Measurements from ENCODE around the gene IKZF4. TPM values are rescaled to one million over a fixed set of nuclear protein-coding genes. Genes with fewer than 3 reads are reported as not detected.
A peak's percentile ranks its signal among the peaks of the same experiment; 100 is the strongest.

Gene IKZF4
- total and polyA plus RNA-seq, 2 experiments from 2014 or later: 4.6 to 9.0 TPM

GRCh38 chr12:56037161-56037560 lies 16.3 kb downstream of the IKZF4 start (continued):
- TF ChIP-seq JUNB (IDR thresholded peaks at IDR 0.05; ENCODE audit: unreplicated experiment) (no peak), ZNF331 (CRISPR knock-in tag; IDR thresholded peaks at IDR 0.05; ENCODE audit: low read depth) (no peak), CTCF (conservative IDR thresholded peaks at IDR 0.05; ENCODE audit: low read depth in 2 of 2) (no peak)

- H3K36me3 Mint-ChIP-seq (ENCODE audit: low read depth): peaks cover 39% of the 10 kb centered on the region
- Histone ChIP-seq H2AFZ (no peak overlapping the region), H3K27me3 (ENCODE audit: insufficient read depth) (no peaks in the 10 kb centered on the region), H3K4me3 (no peak overlapping the region), H3K79me2 (replicated peaks; ENCODE audit: insufficient read depth) (peaks cover 13% of the 10 kb centered on the region), H3K36me3 (ENCODE audit: insufficient read depth) (peaks cover 6% of the 10 kb centered on the region), H4K20me1 (replicated peaks; ENCODE audit: insufficient read depth) (peaks cover 8% of the 10 kb centered on the region), H3K4me2 (0 out of 2 replicates have a peak overlapping the region, but pooled peaks have one; percentile 11), H3K27ac (ENCODE audit: low read depth) (no peak overlapping the region; the same call in 1 of the 2 replicates), H3K4me1 (ENCODE audit: insufficient read depth) (peaks cover 17% of the 10 kb centered on the region), H3K9me2 (ENCODE audit: insufficient read depth) (no peaks in the 10 kb centered on the region), H3F3A (replicated peaks; ENCODE audit: low read depth) (peaks cover 18% of the 10 kb centered on the region)
- no peaks in the 10 kb centered on the region; the same call in 1 of the 3 replicates for H3K9me3 Mint-ChIP-seq
- ATAC-seq (no peak), DNase-seq (ENCODE audit: low spot score) (no peak)
- H3K27ac Mint-ChIP-seq: no peak overlapping the region
- peaks cover 5% of the 10 kb centered on the region for H3K27me3 Mint-ChIP-seq (ENCODE audit: insufficient read depth, low read depth, poor library complexity)
- peaks cover 30% of the 10 kb centered on the region for H3K4me1 Mint-ChIP-seq
- no peak overlapping the region for H3K4me3 Mint-ChIP-seq
- TF ChIP-seq STAT1 (IDR thresholded peaks at IDR 0.05; ENCODE audit: unreplicated experiment): no peak
- no peak for TF ChIP-seq CREB1 (CRISPR knock-in tag; IDR thresholded peaks at IDR 0.05; ENCODE audit: low read depth)
- TF ChIP-seq ZNF331 (CRISPR knock-in tag; IDR thresholded peaks at IDR 0.05; ENCODE audit: low read depth): no peak
- TF ChIP-seq REST (IDR thresholded peaks at IDR 0.05; ENCODE audit: unreplicated experiment): no peak
- TF ChIP-seq EZH2phosphoT487 (IDR thresholded peaks at IDR 0.05; ENCODE audit: unreplicated experiment): no peak
- TF ChIP-seq ZNF462 (CRISPR knock-in tag; IDR thresholded peaks at IDR 0.05): no peak
- TF ChIP-seq EZH2 (IDR thresholded peaks at IDR 0.05; ENCODE audit: low read depth, unreplicated experiment): no peak
- no peak for TF ChIP-seq CTCF (conservative IDR thresholded peaks at IDR 0.05; ENCODE audit: low read depth in 2 of 2)
These were observed 17.3 kb downstream of the IKZF4 start for GRCh38 chr12:56038022-56038655.
